Pancreas (tissue), 10 donors: ENCODE results near the gene LACTBL1. TPM values are rescaled to one million over a fixed set of nuclear protein-coding genes. Genes with fewer than 3 reads are reported as not detected.

Source experiments
- ATAC-seq, 4 donors: fragments of 200-7000 bp; cut with Tn5 transposase; one replicate each; pipeline versions ENCODE4 v1.8.0 to v1.9.1; 2020; ENCODE audit warnings: mild to moderate bottlenecking in 4 of 4, moderate library complexity in 4 of 4
- DNase-seq, 6 donors: peaks; one replicate each; pipeline ENCODE4 v3.0.0-alpha.2; 2020
- FAIRE-seq: peaks from 2 replicates; lab custom pipeline; 2012; peaks lifted over from hg19 to GRCh38; lab: Jason Lieb, UNC
- H3K27ac ChIP-seq, 4 donors: fragments of 200-600 bp; sonication (generic); 1 replicate in 3 of 4; 2 replicates in 1 of 4; pipeline versions ENCODE4 v1.5.0 to v1.8.0; 2020
- H3K27me3 ChIP-seq, 4 donors: fragments of 200-600 bp; one replicate each; pipeline ENCODE4 v1.8.0; 2021
- H3K36me3 ChIP-seq, 3 donors: fragments of 200-600 bp; sonication (generic) in 1 of 3; one replicate each; pipeline versions ENCODE4 v1.5.0 to v1.8.0; 2020 to 2021
- H3K4me1 ChIP-seq, 3 donors: fragments of 200-600 bp; one replicate each; pipeline ENCODE4 v1.8.0; 2021
- H3K4me3 ChIP-seq, 4 donors: fragments of 200-600 bp; sonication (generic) in 2 of 4; one replicate each; pipeline versions ENCODE4 v1.5.0 to v1.8.0; 2020 to 2021
- H3K9me3 ChIP-seq, 4 donors: fragments of 200-600 bp; one replicate each; pipeline ENCODE4 v1.8.0; 2021
- CTCF ChIP-seq, 4 donors: fragments of 200-600 bp; sonication (generic) in 3 of 4; IDR thresholded peaks; one replicate each; pipeline versions ENCODE4 v1.5.0 to v1.8.0; 2021; ENCODE audit warnings: antibody characterized with exemption in 4 of 4
- WGBS, 2 donors: extraction: QIAGEN DNeasy Blood & Tissue Kit; methylation state at CpG; one replicate each; pipeline ENCODE4 v1.1.7; 2013; 5-methylcytosine and 5-hydroxymethylcytosine counted together
- intact Hi-C, 3 donors: fragments of 100-400 bp; cut with DNase I; formaldehyde crosslinking; loops; one replicate each; pipeline versions ENCODE4 v1.11.1 to v1.14.2; 2022
- polyA plus RNA-seq, 2 donors: library from polyadenylated mRNA; stranded (reverse); fragments of 200-250 nt; gene quantifications; one replicate each; pipeline ENCODE4 v1.2.3, GENCODE V29; 2013
- total RNA-seq, 6 donors: library from RNA; stranded (reverse); fragmentation: NEBNext Ultra II Directional in 4 of 6; extraction: Animal tissue kit (Norgen Biotek cat#: 25700) in 4 of 6; gene quantifications; one replicate each; pipeline versions ENCODE4 v1.2.1 to v1.2.4, GENCODE V29; 2021 to 2023
- donor health status: healthy with polysubstance abuse.
- donor health status: DM: no; HTN: no; CAD: no; lungs with moderate emphysema.
- donor health status: DM: no; HTN: no; CAD: no.
- donor health status: control.
- donor health status: control.
- donor health status: Bipolar disorder and iron deficiency.
- donor health status: DM: yes; HTN: yes; CAD: no.
- donor health status: DM: no; HTN: no; CAD: no.
- donor health status: DM: no; HTN: no; CAD: no.
- donor health status: DM: yes; HTN: yes; CAD: no.

Gene LACTBL1
- total and polyA plus RNA-seq, 8 donors, result not detected

- Histone ChIP-seq H3K4me1 (no peaks in the 10 kb centered on the region), H3K27me3 (no peaks in the 10 kb centered on the region), H3K27ac (no peak overlapping the region), H3K4me3 (no peak overlapping the region), H3K9me3 (no peaks in the 10 kb centered on the region), H3K36me3 (no peaks in the 10 kb centered on the region)
- FAIRE-seq, result no peak
- no peak for TF ChIP-seq CTCF (IDR thresholded peaks at IDR 0.05)
- intact Hi-C loops, result loop anchor here in 1 of 3 donors (10.0 kb wide), 1 partner anchor 255 kb away; no protein-coding TSS in a partner anchor
- 73 to 80% methylated on average over 7 of the region's 7 CpGs for WGBS, 2 donors
- no peak for DNase-seq
- ATAC-seq, result no peak
These were observed 12.9 kb downstream of the LACTBL1 start for GRCh38 chr1:22959545-22960360.

GRCh38 chr1:22958556-22958955 lies 14.1 kb downstream of the LACTBL1 start:
- H3K9me3 ChIP-seq, result no peaks in the 10 kb centered on the region
- TF ChIP-seq CTCF (IDR thresholded peaks at IDR 0.05), result no peak
- intact Hi-C loops, result no loop called here
- no peak for DNase-seq
- H3K36me3 ChIP-seq, result no peaks in the 10 kb centered on the region
- peaks cover 0 to 3% (median 0%) of the 10 kb centered on the region in 4 donors for H3K27me3 ChIP-seq
- no peak for FAIRE-seq
- H3K4me3 ChIP-seq, result no peak overlapping the region
- ATAC-seq, result no peak
- H3K27ac ChIP-seq, result no peak overlapping the region
- WGBS, 2 donors, result 82 to 86% methylated on average over 9 of the region's 9 CpGs
- no peaks in the 10 kb centered on the region for H3K4me1 ChIP-seq

- no peaks in the 10 kb centered on the region for H3K36me3 ChIP-seq
- DNase-seq (no peak), ATAC-seq (no peak), FAIRE-seq (no peak)
- no peak for TF ChIP-seq CTCF (IDR thresholded peaks at IDR 0.05)
- no peaks in the 10 kb centered on the region for H3K9me3 ChIP-seq
- H3K27ac ChIP-seq, result no peak overlapping the region
- no peak overlapping the region for H3K4me3 ChIP-seq
- H3K27me3 ChIP-seq, result peaks cover 0 to 9% (median 4%) of the 10 kb centered on the region in 4 donors
- no peaks in the 10 kb centered on the region for H3K4me1 ChIP-seq
- intact Hi-C loops, result no loop called here
- WGBS, 2 donors, result 53 to 64% methylated on average over 3 of the region's 3 CpGs
These were observed 15.6 kb downstream of the LACTBL1 start for GRCh38 chr1:22957066-22957465.

GRCh38 chr1:22955146-22955545 lies 17.5 kb downstream of the LACTBL1 start:
- no peak overlapping the region for H3K27ac ChIP-seq
- H3K36me3 ChIP-seq, result no peaks in the 10 kb centered on the region
- TF ChIP-seq CTCF (IDR thresholded peaks at IDR 0.05), result no peak
- H3K27me3 ChIP-seq, result peaks cover 0 to 11% (median 5%) of the 10 kb centered on the region in 4 donors
- DNase-seq (no peak), ATAC-seq (no peak), FAIRE-seq (no peak)
- H3K4me1 ChIP-seq, result no peaks in the 10 kb centered on the region
- H3K4me3 ChIP-seq, result no peak overlapping the region
- intact Hi-C loops, result no loop called here
- H3K9me3 ChIP-seq, result no peaks in the 10 kb centered on the region
- WGBS, 2 donors, result 80% methylated on average over 7 of the region's 7 CpGs

GRCh38 chr1:22953740-22954141 lies 18.9 kb downstream of the LACTBL1 start:
- Histone ChIP-seq H3K4me3 (no peak overlapping the region), H3K4me1 (no peaks in the 10 kb centered on the region), H3K27ac (no peak overlapping the region), H3K27me3 (peaks cover 0 to 11% (median 5%) of the 10 kb centered on the region in 4 donors), H3K9me3 (no peaks in the 10 kb centered on the region), H3K36me3 (no peaks in the 10 kb centered on the region)
- DNase-seq (no peak), FAIRE-seq (no peak), ATAC-seq (no peak)
- WGBS, 2 donors, result 18 to 24% methylated on average over 38 of the region's 38 CpGs
- no peak for TF ChIP-seq CTCF (IDR thresholded peaks at IDR 0.05)
- intact Hi-C loops, result no loop called here
